ENCODE results near the gene SULT1A2. TPM values are rescaled to one million over a fixed set of nuclear protein-coding genes. Genes with fewer than 3 reads are reported as not detected.

SULT1A2 gene
- total and polyA plus RNA-seq, 2 of the 8 experiments (the other 6 are each of a cell fraction or from before 2014, with no cell fraction given), result 0.29 to 0.35 TPM

DNA sequence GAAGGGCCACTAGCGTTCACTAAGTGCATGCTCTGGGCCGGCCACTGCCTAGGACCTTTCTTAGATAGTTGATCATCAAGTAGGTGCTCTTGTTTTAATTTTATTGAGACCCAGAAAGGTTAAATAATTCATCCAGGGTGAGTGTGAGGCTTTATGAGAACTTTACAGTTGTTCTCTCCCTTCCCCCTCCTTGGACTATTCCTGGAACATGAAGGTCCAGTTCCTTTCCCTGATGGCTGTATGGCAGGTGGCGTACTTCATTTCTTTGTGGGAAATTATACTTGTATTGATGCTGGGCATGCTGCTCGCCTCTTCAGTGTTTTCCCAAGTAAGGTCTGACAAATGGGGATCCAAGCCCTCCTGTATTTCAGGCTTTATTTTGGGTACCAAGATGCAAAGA is 34.7 kb downstream of the SULT1A2 start (continued):
- TF ChIP-seq CTBP2 (IDR thresholded peaks at IDR 0.05; ENCODE audit: borderline replicate concordance, insufficient read depth, insufficient read length, low read length) (no peak), HDAC6 (IDR thresholded peaks at IDR 0.05; ENCODE audit: low read depth, low read length) (no peak)

All from H1 (cell line).